GM21576 (cell line): ENCODE measurements around the gene C5orf47.

Experiments used
- ATAC-seq: cut with Tn5 transposase; IDR thresholded peaks from one replicate; pipeline ENCODE4 v1.9.1; 2021; ENCODE audit warnings: mild to moderate bottlenecking, moderate library complexity; ENCODE audit not compliant: unreplicated experiment

The C5orf47 gene

GRCh38 chr5:173988554-173989431 is at the start of gene C5orf47:
TSS of gene C5orf47 (plus strand) at chr5:173989170. CDS start at chr5:173989264, 94 bp downstream.
- ATAC-seq, result no peak

- ATAC-seq, result no peak
Observed at GRCh38 chr5:173940269-173940668, 48.7 kb upstream of the C5orf47 start.

GRCh38 chr5:173941102-173941501 is 47.9 kb upstream of the C5orf47 start:
- ATAC-seq, result no peak

GRCh38 chr5:173941758-173942401 is 47.1 kb upstream of the C5orf47 start:
- ATAC-seq, result no peak

- ATAC-seq, result no peak
Observed at GRCh38 chr5:173944511-173944910, 44.5 kb upstream of the C5orf47 start.

GRCh38 chr5:173945160-173945559 is 43.8 kb upstream of the C5orf47 start:
- no peak for ATAC-seq

GRCh38 chr5:173946323-173946722 is 42.6 kb upstream of the C5orf47 start:
- no peak for ATAC-seq

GRCh38 chr5:173950829-173951228 is 38.1 kb upstream of the C5orf47 start:
- no peak for ATAC-seq

- ATAC-seq, result no peak
Observed at GRCh38 chr5:173953528-173954090, 35.4 kb upstream of the C5orf47 start.

GRCh38 chr5:173954671-173955521 is 34.1 kb upstream of the C5orf47 start:
- no peak for ATAC-seq

GRCh38 chr5:173960986-173961385 is 28.0 kb upstream of the C5orf47 start:
- no peak for ATAC-seq

GRCh38 chr5:173961418-173961817 is 27.6 kb upstream of the C5orf47 start:
- no peak for ATAC-seq

GRCh38 chr5:173962436-173962972 is 26.5 kb upstream of the C5orf47 start:
- ATAC-seq, result no peak

- no peak for ATAC-seq
Observed at GRCh38 chr5:173963182-173963838, 25.7 kb upstream of the C5orf47 start.

- no peak for ATAC-seq
Observed at GRCh38 chr5:173963867-173964441, 25.0 kb upstream of the C5orf47 start.

- no peak for ATAC-seq
Observed at GRCh38 chr5:173964506-173964905, 24.5 kb upstream of the C5orf47 start.

- no peak for ATAC-seq
Observed at GRCh38 chr5:173967241-173967640, 21.7 kb upstream of the C5orf47 start.

GRCh38 chr5:173968154-173968797 is 20.7 kb upstream of the C5orf47 start:
- no peak for ATAC-seq
